IMR-90 (cell line): ENCODE measurements around the gene MYL10. TPM values are rescaled to one million over a fixed set of nuclear protein-coding genes. Genes with fewer than 3 reads are reported as not detected.

Experiments
- ATAC-seq: fragments of 200-7000 bp; cut with Tn5 transposase; 2 replicates; pipeline ENCODE4 v1.9.1; 2020; ENCODE audit warnings: low read depth, mild to moderate bottlenecking, moderate library complexity
- BruUV-seq: library from RNA; stranded (reverse); fragments of 400-500 nt; replicated peaks from 2 replicates; lab custom pipeline; 2021; lab: Mats Ljungman, UMichigan
- CTCF ChIA-PET: fragments of 300-600 bp; formaldehyde crosslinking; extraction: SDS; loops from one replicate; lab custom pipeline; 2021; ENCODE audit warnings: antibody characterized with exemption; lab: Yijun Ruan, JAX
- POLR2A ChIA-PET: fragments of 300-600 bp; sonication (Branson Sonifier 250); formaldehyde crosslinking; loops from one replicate; lab custom pipeline; 2022; ENCODE audit warnings: antibody characterized with exemption; ENCODE audit not compliant: unreplicated experiment; lab: Charles Lee
- DNase-seq: peaks from one replicate; pipeline ENCODE4 v3.0.0; 2013
- H2AFZ ChIP-seq: replicated peaks from 2 replicates; pipeline ENCODE3; 2013; ENCODE audit warnings: low read length, mild to moderate bottlenecking; ENCODE audit not compliant: poor library complexity
- H2AK5ac ChIP-seq: 2 replicates; pipeline ENCODE4 v1.6.1; 2013; ENCODE audit warnings: low read depth, low read length, inconsistent platforms
- H2AK9ac ChIP-seq: replicated peaks from 2 replicates; pipeline ENCODE3; 2013; ENCODE audit warnings: mild to moderate bottlenecking, low read depth, low read length, moderate library complexity; ENCODE audit not compliant: poor library complexity
- H2BK120ac ChIP-seq: 2 replicates; pipeline ENCODE4 v1.6.1; 2013; ENCODE audit warnings: low read depth, low read length, inconsistent platforms
- H2BK15ac ChIP-seq: 3 replicates; pipeline ENCODE4 v1.6.1; 2013; ENCODE audit warnings: low read depth, low read length, inconsistent platforms
- H2BK20ac ChIP-seq: 2 replicates; pipeline ENCODE4 v1.6.1; 2013; ENCODE audit warnings: low read depth, mild to moderate bottlenecking, inconsistent platforms, low read length, moderate library complexity
- H2BK5ac ChIP-seq: 2 replicates; pipeline ENCODE4 v1.6.1; 2013; ENCODE audit warnings: mild to moderate bottlenecking, low read depth, low read length, inconsistent platforms; ENCODE audit not compliant: poor library complexity, severe bottlenecking
- H3K14ac ChIP-seq: replicated peaks from 2 replicates; pipeline ENCODE4 v1.6.1; 2013; ENCODE audit warnings: low read depth, low read length, inconsistent platforms
- H3K18ac ChIP-seq: 2 replicates; pipeline ENCODE4 v1.6.1; 2013; ENCODE audit warnings: low read depth, low read length, control low read depth
- H3K23ac ChIP-seq: 2 replicates; pipeline ENCODE4 v1.6.1; 2013; ENCODE audit warnings: low read depth, low read length, inconsistent platforms
- H3K27ac ChIP-seq: 2 replicates; pipeline ENCODE4 v1.5.1; 2013; ENCODE audit warnings: mild to moderate bottlenecking, control low read depth, low read length; ENCODE audit not compliant: insufficient read depth
- H3K27me3 ChIP-seq: 2 replicates; pipeline ENCODE4 v1.6.1; 2013; ENCODE audit warnings: low read length; ENCODE audit not compliant: control insufficient read depth, insufficient read depth
- H3K36me3 ChIP-seq: 2 replicates; pipeline ENCODE4 v1.6.1; 2013; ENCODE audit warnings: low read length, mixed read lengths; ENCODE audit not compliant: control insufficient read depth, insufficient read depth
- H3K4ac ChIP-seq: 2 replicates; pipeline ENCODE4 v1.6.1; 2013; ENCODE audit warnings: low read depth, low read length, inconsistent platforms
- H3K4me1 ChIP-seq: 2 replicates; pipeline ENCODE4 v1.6.1; 2013; ENCODE audit warnings: low read length, mixed read lengths; ENCODE audit not compliant: control insufficient read depth, insufficient read depth
- H3K4me2 ChIP-seq: 2 replicates; pipeline ENCODE4 v1.6.1; 2013; ENCODE audit warnings: low read depth, mild to moderate bottlenecking, control low read depth, low read length, moderate library complexity
- H3K4me3 ChIP-seq: 2 replicates; pipeline ENCODE4 v1.5.1; 2013; ENCODE audit warnings: low read depth, mild to moderate bottlenecking, control low read depth, low read length, moderate library complexity; ENCODE audit not compliant: insufficient read depth
- H3K56ac ChIP-seq: 2 replicates; pipeline ENCODE4 v1.6.1; 2013; ENCODE audit warnings: low read length, inconsistent platforms; ENCODE audit not compliant: insufficient read depth; ENCODE audit errors: extremely low read depth
- H3K79me1 ChIP-seq, 2 experiments: 2 replicates each; pipeline ENCODE4 v1.6.1; 2013; ENCODE audit warnings: low read length in 2 of 2, inconsistent platforms in 1 of 2, low read depth in 1 of 2
- H3K9ac ChIP-seq: 2 replicates; pipeline ENCODE4 v1.6.1; 2013; ENCODE audit warnings: low read depth, low read length, control low read depth
- H3K9me1 ChIP-seq: 2 replicates; pipeline ENCODE4 v1.6.1; 2013; ENCODE audit warnings: low read length, inconsistent platforms; ENCODE audit not compliant: insufficient read depth
- H3K9me3 ChIP-seq: 2 replicates; pipeline ENCODE4 v1.6.1; 2013; ENCODE audit warnings: low read length; ENCODE audit not compliant: control insufficient read depth, insufficient read depth
- H4K20me1 ChIP-seq: 2 replicates; pipeline ENCODE4 v1.6.1; 2013; ENCODE audit warnings: low read length, inconsistent platforms; ENCODE audit not compliant: insufficient read depth
- H4K5ac ChIP-seq: 2 replicates; pipeline ENCODE4 v1.6.1; 2013; ENCODE audit warnings: mild to moderate bottlenecking, low read depth, low read length, control low read depth
- H4K8ac ChIP-seq, 2 experiments: 2 replicates each; pipeline ENCODE4 v1.6.1; 2013; ENCODE audit warnings: low read depth in 2 of 2, low read length in 2 of 2, control low read depth in 1 of 2, inconsistent platforms in 1 of 2
- H4K91ac ChIP-seq: 2 replicates; pipeline ENCODE4 v1.6.1; 2013; ENCODE audit warnings: low read depth, low read length, inconsistent platforms; ENCODE audit not compliant: insufficient read depth
- MAFK ChIP-seq: IDR thresholded peaks from 2 replicates; pipeline ENCODE4 v1.6.1; 2012; ENCODE audit warnings: low read depth, low read length, improper control_type of control experiment
- NFE2L2 ChIP-seq: fragments of 150-350 bp; IDR thresholded peaks from 2 replicates; pipeline ENCODE4 v1.6.1; 2016; ENCODE audit warnings: low read depth, mild to moderate bottlenecking, low read length
- WGBS, 2 experiments: methylation state at CpG; one replicate each; pipeline versions ENCODE4 v1.1.5 to v1.1.7; 2013; ENCODE audit warnings: missing lambda C conversion rate in 2 of 2; ENCODE audit not compliant: insufficient read length in 1 of 2; ENCODE audit errors: extremely low coverage in 2 of 2; 5-methylcytosine and 5-hydroxymethylcytosine counted together
- dilution Hi-C: fragments of 300-500 bp; cut with HindIII; formaldehyde crosslinking; loops from one replicate; pipeline ENCODE4 v1.14.3; 2018; ENCODE audit warnings: low sequenced_read_pairs; ENCODE audit not compliant: unreplicated experiment
- in situ Hi-C: fragments of 300-500 bp; cut with MboI; formaldehyde crosslinking; loops from 3 replicates; pipeline ENCODE4 v1.14.3; 2019; ENCODE audit warnings: low sequenced_read_pairs, inconsistent platforms, mixed read lengths
- intact Hi-C: fragments of 100-400 bp; cut with micrococcal nuclease; formaldehyde crosslinking; loops from 2 replicates; pipeline ENCODE4 v1.10.0; 2022
- polyA plus RNA-seq, 3 experiments: library from polyadenylated mRNA; depleted of rRNA; stranded (reverse); fragments of >200 nt; gene quantifications; 2 replicates each; pipeline ENCODE4 v1.2.3, GENCODE V29; 2012; ENCODE audit warnings: low replicate concordance in 1 of 3
- total RNA-seq: library from RNA; depleted of rRNA; stranded (reverse); fragments of >200 nt; gene quantifications from 2 replicates; pipeline ENCODE4 v1.2.3, GENCODE V29; 2012

MYL10 gene
- total and polyA plus RNA-seq, 2 of the 4 experiments (the other 2 are of a cell fraction): not detected

GRCh38 chr7:101582971-101583370 lies 46.1 kb downstream of the MYL10 start:
- no peak overlapping the region for H4K8ac ChIP-seq
- no peak overlapping the region for H3K4me3 ChIP-seq
- dilution Hi-C loops (no loop called here), in situ Hi-C loops (no loop called here), intact Hi-C loops (no loop called here)
- CTCF ChIA-PET: no interaction called here
- TF ChIP-seq MAFK: no peak
- TF ChIP-seq NFE2L2: no peak
- H3K9me1 ChIP-seq: no peaks in the 10 kb centered on the region
- H3K79me1 ChIP-seq: no peaks in the 10 kb centered on the region
- H3K4ac ChIP-seq: no peak overlapping the region
- H2BK20ac ChIP-seq: no peak overlapping the region
- ATAC-seq (no peak), DNase-seq (no peak)
- BruUV-seq: no TSS peak
- no peak overlapping the region for H3K18ac ChIP-seq
- H4K91ac ChIP-seq: no peak overlapping the region
- H3K9ac ChIP-seq: no peak overlapping the region
- H3K27ac ChIP-seq: no peak overlapping the region
- no peak overlapping the region for H3K4me2 ChIP-seq
- H2AK5ac ChIP-seq: no peak overlapping the region
- H4K20me1 ChIP-seq: no peaks in the 10 kb centered on the region
- H3K27me3 ChIP-seq: peaks cover 32% of the 10 kb centered on the region
- no peak overlapping the region for H3K14ac ChIP-seq
- no peak overlapping the region for H2BK5ac ChIP-seq
- POLR2A ChIA-PET: no interaction called here
- peaks cover 7% of the 10 kb centered on the region; the same call in 1 of the 2 replicates for H3K9me3 ChIP-seq
- no peak overlapping the region for H2BK15ac ChIP-seq
- no peaks in the 10 kb centered on the region for H3K36me3 ChIP-seq
- H2BK120ac ChIP-seq: no peak overlapping the region
- H3K4me1 ChIP-seq: no peaks in the 10 kb centered on the region
- H2AK9ac ChIP-seq: no peak overlapping the region
- WGBS, 2 experiments: no CpG with 5 or more reads among the region's 3 CpGs
- H4K5ac ChIP-seq: no peak overlapping the region
- H3K56ac ChIP-seq: no peak overlapping the region
- H3K23ac ChIP-seq: no peak overlapping the region
- H2AFZ ChIP-seq: no peak overlapping the region
